H9 (cell line): ENCODE results near the gene MPZL3. TPM values are rescaled to one million over a fixed set of nuclear protein-coding genes. Genes with fewer than 3 reads are reported as not detected.

ENCODE experiments used
- DNase-seq: peaks from one replicate; pipeline ENCODE4 v3.0.0-alpha.2; 2017
- H2AFZ ChIP-seq: one replicate; pipeline ENCODE4 v1.6.1; 2013; ENCODE audit warnings: mild to moderate bottlenecking, low read length, control low read depth, moderate library complexity
- H2AK5ac ChIP-seq: 2 replicates; pipeline ENCODE4 v1.6.1; 2013; ENCODE audit warnings: low read length, control low read depth, mixed read lengths; ENCODE audit not compliant: insufficient read length
- H2BK120ac ChIP-seq: one replicate; pipeline ENCODE4 v1.6.1; 2013; ENCODE audit warnings: low read depth, mild to moderate bottlenecking, low read length, control low read depth, inconsistent platforms; ENCODE audit not compliant: poor library complexity, severe bottlenecking
- H2BK12ac ChIP-seq: 2 replicates; pipeline ENCODE4 v1.6.1; 2013; ENCODE audit warnings: low read length, control low read depth, mixed read lengths, low read depth; ENCODE audit not compliant: insufficient read length
- H2BK15ac ChIP-seq: 2 replicates; pipeline ENCODE4 v1.6.1; 2013; ENCODE audit warnings: low read depth, low read length, control low read depth
- H2BK20ac ChIP-seq: one replicate; pipeline ENCODE4 v1.6.1; 2013; ENCODE audit warnings: low read depth, mild to moderate bottlenecking, low read length, control low read depth, inconsistent platforms; ENCODE audit not compliant: poor library complexity, severe bottlenecking
- H2BK5ac ChIP-seq: 2 replicates; pipeline ENCODE4 v1.6.1; 2013; ENCODE audit warnings: low read length, control low read depth, mixed read lengths; ENCODE audit not compliant: insufficient read length
- H3K14ac ChIP-seq: 2 replicates; pipeline ENCODE4 v1.6.1; 2013; ENCODE audit warnings: low read length, control low read depth; ENCODE audit not compliant: insufficient read depth
- H3K18ac ChIP-seq: 2 replicates; pipeline ENCODE4 v1.6.1; 2013; ENCODE audit warnings: low read depth, mild to moderate bottlenecking, mixed read lengths, low read length, control low read depth; ENCODE audit not compliant: insufficient read length
- H3K23ac ChIP-seq: 2 replicates; pipeline ENCODE4 v1.6.1; 2013; ENCODE audit warnings: low read length, control low read depth, mixed read lengths, low read depth; ENCODE audit not compliant: insufficient read length
- H3K23me2 ChIP-seq: 2 replicates; pipeline ENCODE4 v1.6.1; 2013; ENCODE audit warnings: low read depth, mild to moderate bottlenecking, mixed read lengths, low read length, control low read depth; ENCODE audit not compliant: insufficient read length, poor library complexity, severe bottlenecking
- H3K27ac ChIP-seq: 2 replicates; pipeline ENCODE4 v1.5.1; 2013; ENCODE audit warnings: low read length, control low read depth, mixed read lengths, low read depth; ENCODE audit not compliant: insufficient read length
- H3K27me3 ChIP-seq: 2 replicates; pipeline ENCODE4 v1.6.1; 2013; ENCODE audit warnings: low read length, control low read depth, inconsistent platforms; ENCODE audit not compliant: insufficient read depth
- H3K4ac ChIP-seq: 2 replicates; pipeline ENCODE4 v1.6.1; 2013; ENCODE audit warnings: low read depth, mild to moderate bottlenecking, control low read depth, inconsistent platforms, low read length, moderate library complexity
- H3K4me1 ChIP-seq: 2 replicates; pipeline ENCODE4 v1.6.1; 2013; ENCODE audit warnings: low read length, control low read depth, inconsistent platforms; ENCODE audit not compliant: insufficient read depth
- H3K4me2 ChIP-seq: 2 replicates; pipeline ENCODE4 v1.6.1; 2013; ENCODE audit warnings: low read length, control low read depth, mixed read lengths; ENCODE audit not compliant: insufficient read length, insufficient read depth
- H3K56ac ChIP-seq: 2 replicates; pipeline ENCODE4 v1.6.1; 2013; ENCODE audit warnings: low read depth, mild to moderate bottlenecking, mixed read lengths, low read length, control low read depth; ENCODE audit not compliant: insufficient read length
- H3K79me1 ChIP-seq: 2 replicates; pipeline ENCODE4 v1.6.1; 2013; ENCODE audit warnings: low read depth, mild to moderate bottlenecking, moderate library complexity, low read length, control low read depth, inconsistent platforms; ENCODE audit not compliant: insufficient read depth, poor library complexity, severe bottlenecking
- H3K79me2 ChIP-seq: 2 replicates; pipeline ENCODE4 v1.6.1; 2013; ENCODE audit warnings: low read length, control low read depth, inconsistent platforms; ENCODE audit not compliant: insufficient read depth
- H3K9ac ChIP-seq: 2 replicates; pipeline ENCODE4 v1.6.1; 2013; ENCODE audit warnings: low read length, control low read depth, mixed read lengths; ENCODE audit not compliant: insufficient read length; ENCODE audit errors: extremely low read depth
- H3K9me3 ChIP-seq: one replicate; pipeline ENCODE4 v1.6.1; 2013; ENCODE audit warnings: low read depth, low read length, inconsistent platforms; ENCODE audit not compliant: control insufficient read depth
- H3T11ph ChIP-seq: one replicate; pipeline ENCODE4 v1.6.1; 2013; ENCODE audit warnings: mild to moderate bottlenecking, low read length, control low read depth, inconsistent platforms
- H4K20me1 ChIP-seq: one replicate; pipeline ENCODE4 v1.6.1; 2013; ENCODE audit not compliant: control insufficient read depth, insufficient read length, insufficient read depth
- H4K5ac ChIP-seq: 2 replicates; pipeline ENCODE4 v1.6.1; 2013; ENCODE audit warnings: low read depth, mild to moderate bottlenecking, mixed read lengths, low read length, control low read depth; ENCODE audit not compliant: insufficient read length
- H4K8ac ChIP-seq: replicated peaks from 2 replicates; pipeline ENCODE4 v1.6.1; 2013; ENCODE audit warnings: low read length, control low read depth, mixed read lengths, low read depth; ENCODE audit not compliant: insufficient read length
- H4K91ac ChIP-seq: 2 replicates; pipeline ENCODE4 v1.6.1; 2013; ENCODE audit warnings: low read depth, mild to moderate bottlenecking, moderate library complexity, mixed read lengths, low read length, control low read depth; ENCODE audit not compliant: insufficient read length
- H3K27ac Mint-ChIP-seq, 3 experiments: 2 replicates in 2 of 3; 3 replicates in 1 of 3; pipeline ENCODE4 v1.8.0; 2020 to 2021; ENCODE audit warnings: mixed read lengths in 3 of 3, mild to moderate bottlenecking in 1 of 3, moderate library complexity in 1 of 3
- H3K27me3 Mint-ChIP-seq: 2 replicates; pipeline ENCODE4 v1.8.0; 2021; ENCODE audit warnings: low read depth, mild to moderate bottlenecking, moderate library complexity, mixed read lengths
- H3K36me3 Mint-ChIP-seq, 3 experiments: 2 replicates in 2 of 3; 3 replicates in 1 of 3; pipeline ENCODE4 v1.8.0; 2020 to 2021; ENCODE audit warnings: low read depth in 3 of 3, mixed read lengths in 3 of 3; ENCODE audit not compliant: insufficient read depth in 1 of 3
- H3K4me1 Mint-ChIP-seq, 2 experiments: 2 replicates each; pipeline ENCODE4 v1.8.0; 2020; ENCODE audit warnings: mixed read lengths in 2 of 2
- H3K4me3 Mint-ChIP-seq, 2 experiments: 2 replicates in 1 of 2; 3 replicates in 1 of 2; pipeline ENCODE4 v1.8.0; 2020 to 2021; ENCODE audit warnings: mild to moderate bottlenecking in 2 of 2, mixed read lengths in 2 of 2, moderate library complexity in 1 of 2
- H3K9me3 Mint-ChIP-seq, 2 experiments: 2 replicates in 1 of 2; 3 replicates in 1 of 2; pipeline ENCODE4 v1.8.0; 2020; ENCODE audit warnings: mild to moderate bottlenecking in 2 of 2, mixed read lengths in 2 of 2, moderate library complexity in 1 of 2
- CTCF ChIP-seq: fragments of 200-600 bp; sonication (generic); conservative IDR thresholded peaks from 3 replicates; pipeline ENCODE4 v1.8.0; 2021; ENCODE audit warnings: antibody characterized with exemption, mild to moderate bottlenecking
- WGBS: extraction: QIAGEN DNeasy Blood & Tissue Kit; methylation state at CpG from one replicate; pipeline ENCODE4 v1.1.7; 2013; ENCODE audit warnings: missing lambda C conversion rate, low lambda C conversion rate, mixed read lengths; ENCODE audit not compliant: insufficient read length; ENCODE audit errors: extremely low coverage; 5-methylcytosine and 5-hydroxymethylcytosine counted together
- total RNA-seq: library from RNA; stranded (reverse); gene quantifications from 2 replicates; pipeline ENCODE4 v1.2.1, GENCODE V29; 2021

Gene MPZL3
- total RNA-seq, 1 experiment from 2014 or later: 2.6 TPM

- Histone ChIP-seq H2AFZ (no peak overlapping the region), H2BK5ac (no peak overlapping the region), H3T11ph (no peak overlapping the region), H3K79me1 (no peaks in the 10 kb centered on the region), H2BK15ac (no peak overlapping the region), H3K4ac (no peak overlapping the region), H2BK120ac (no peak overlapping the region), H3K4me1 (no peaks in the 10 kb centered on the region), H3K79me2 (no peaks in the 10 kb centered on the region), H4K91ac (no peak overlapping the region), H3K9ac (no peak overlapping the region), H3K9me3 (no peaks in the 10 kb centered on the region), H3K14ac (no peak overlapping the region), H4K5ac (no peak overlapping the region), H3K27me3 (no peaks in the 10 kb centered on the region), H3K18ac (no peak overlapping the region), H2AK5ac (no peak overlapping the region), H3K23me2 (no peaks in the 10 kb centered on the region), H3K4me2 (no peak overlapping the region), H2BK12ac (no peak overlapping the region), H3K56ac (no peak overlapping the region), H4K8ac (no peak overlapping the region), H3K23ac (no peak overlapping the region), H2BK20ac (no peak overlapping the region), H4K20me1 (no peaks in the 10 kb centered on the region), H3K27ac (no peak overlapping the region)
- Mint-ChIP-seq H3K9me3 (no peaks in the 10 kb centered on the region), H3K4me1 (no peaks in the 10 kb centered on the region), H3K36me3 (no peaks in the 10 kb centered on the region), H3K27me3 (peaks cover 21% of the 10 kb centered on the region), H3K27ac (no peak overlapping the region), H3K4me3 (no peak overlapping the region)
- no peak for TF ChIP-seq CTCF
- DNase-seq: no peak
- WGBS: no CpG with 5 or more reads among the region's 6 CpGs
Observed at GRCh38 chr11:118282606-118283005, 30.4 kb upstream of the MPZL3 start.
